ENCODE measurements around the gene UBE4B. TPM values are rescaled to one million over a fixed set of nuclear protein-coding genes. Genes with fewer than 3 reads are reported as not detected.
"Not testable (repeated sequence)": the region's sequence is repeated elsewhere in the genome, so short reads cannot be mapped to it uniquely, and the experiment has no call there.

The UBE4B gene
- total and polyA plus RNA-seq, 4 donors, result 7.5 to 25.5 (median 16.6) TPM

DNA sequence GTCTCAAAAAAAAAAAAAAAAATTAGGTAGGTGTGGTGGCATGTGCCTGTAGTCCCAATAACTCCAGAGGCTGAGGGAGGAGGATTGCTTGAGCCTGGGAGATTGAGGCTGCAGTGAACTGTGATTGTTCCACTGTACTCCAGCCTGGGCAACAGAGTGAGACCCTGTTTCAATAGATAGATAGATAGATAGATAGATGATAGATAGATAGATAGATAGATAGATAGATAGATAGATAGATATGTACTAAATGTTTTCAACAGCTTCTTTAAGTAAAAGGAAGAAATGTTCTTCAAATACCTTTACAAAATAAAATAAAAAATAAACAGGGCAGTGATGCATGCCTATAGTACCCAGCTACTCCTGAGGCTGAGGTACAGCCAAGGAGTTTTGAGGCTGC, 187.4 kb downstream of the UBE4B start:
- DNase-seq (ENCODE audit: low spot score), result no peak
- TF ChIP-seq, protein P1, sequence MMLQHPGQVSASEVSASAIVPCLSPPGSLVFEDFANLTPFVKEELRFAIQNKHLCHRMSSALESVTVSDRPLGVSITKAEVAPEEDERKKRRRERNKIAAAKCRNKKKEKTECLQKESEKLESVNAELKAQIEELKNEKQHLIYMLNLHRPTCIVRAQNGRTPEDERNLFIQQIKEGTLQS (IDR thresholded peaks at IDR 0.05), result no peak
- TF ChIP-seq HNF4A (conservative IDR thresholded peaks at IDR 0.05), result no peak
- TF ChIP-seq FOXA2 (IDR thresholded peaks at IDR 0.05), result no peak
- TF ChIP-seq TAF1 (conservative IDR thresholded peaks at IDR 0.05), result no peak
- TF ChIP-seq RXRA (IDR thresholded peaks at IDR 0.05), result no peak
- no peak for TF ChIP-seq REST (IDR thresholded peaks at IDR 0.05)
- no peak for TF ChIP-seq HNF4G (IDR thresholded peaks at IDR 0.05)
- TF ChIP-seq FOXA1 (IDR thresholded peaks at IDR 0.05), result no peak
- no peak for TF ChIP-seq GABPA (IDR thresholded peaks at IDR 0.05 in 1 of 2, conservative IDR thresholded peaks at IDR 0.05 in 1 of 2)
- no peak for TF ChIP-seq SP1 (IDR thresholded peaks at IDR 0.05)
- no peak for TF ChIP-seq CTCF (IDR thresholded peaks at IDR 0.05; ENCODE audit: low read depth, low read length, missing input control)
- TF ChIP-seq YY1 (IDR thresholded peaks at IDR 0.05), result no peak
- TF ChIP-seq, protein P2, sequence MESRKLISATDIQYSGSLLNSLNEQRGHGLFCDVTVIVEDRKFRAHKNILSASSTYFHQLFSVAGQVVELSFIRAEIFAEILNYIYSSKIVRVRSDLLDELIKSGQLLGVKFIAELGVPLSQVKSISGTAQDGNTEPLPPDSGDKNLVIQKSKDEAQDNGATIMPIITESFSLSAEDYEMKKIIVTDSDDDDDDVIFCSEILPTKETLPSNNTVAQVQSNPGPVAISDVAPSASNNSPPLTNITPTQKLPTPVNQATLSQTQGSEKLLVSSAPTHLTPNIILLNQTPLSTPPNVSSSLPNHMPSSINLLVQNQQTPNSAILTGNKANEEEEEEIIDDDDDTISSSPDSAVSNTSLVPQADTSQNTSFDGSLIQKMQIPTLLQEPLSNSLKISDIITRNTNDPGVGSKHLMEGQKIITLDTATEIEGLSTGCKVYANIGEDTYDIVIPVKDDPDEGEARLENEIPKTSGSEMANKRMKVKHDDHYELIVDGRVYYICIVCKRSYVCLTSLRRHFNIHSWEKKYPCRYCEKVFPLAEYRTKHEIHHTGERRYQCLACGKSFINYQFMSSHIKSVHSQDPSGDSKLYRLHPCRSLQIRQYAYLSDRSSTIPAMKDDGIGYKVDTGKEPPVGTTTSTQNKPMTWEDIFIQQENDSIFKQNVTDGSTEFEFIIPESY (IDR thresholded peaks at IDR 0.05), result no peak
- TF ChIP-seq, protein P3, sequence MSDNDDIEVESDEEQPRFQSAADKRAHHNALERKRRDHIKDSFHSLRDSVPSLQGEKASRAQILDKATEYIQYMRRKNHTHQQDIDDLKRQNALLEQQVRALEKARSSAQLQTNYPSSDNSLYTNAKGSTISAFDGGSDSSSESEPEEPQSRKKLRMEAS (IDR thresholded peaks at IDR 0.05), result no peak
- Histone ChIP-seq H3K27ac (ENCODE audit: low read depth in 1 of 2, low read length in 2 of 2) (no peak overlapping the region), H3K36me3 (ENCODE audit: control insufficient read depth in 4 of 4, insufficient read depth in 3 of 4, low read depth in 1 of 4, low read length in 3 of 4) (no peaks in the 10 kb centered on the region), H3K4me3 (ENCODE audit: low read depth in 1 of 3, low read length in 3 of 3) (no peak overlapping the region), H3K27me3 (ENCODE audit: control insufficient read depth in 4 of 4, insufficient read depth in 4 of 4, low read length in 3 of 4) (no peaks in the 10 kb centered on the region), H3K9ac (ENCODE audit: low read depth in 1 of 2, low read length in 2 of 2) (no peak overlapping the region), H3K9me3 (ENCODE audit: control insufficient read depth in 4 of 4, low read length in 3 of 4) (no peaks in the 10 kb centered on the region), H3K4me1 (ENCODE audit: control insufficient read depth in 4 of 4, insufficient read depth in 4 of 4, low read length in 3 of 4) (peaks cover 0 to 22% (median 11%) of the 10 kb centered on the region in 4 donors)

GRCh38 chr1:10220657-10221056, 187.9 kb downstream of the UBE4B start:
- not testable (repeated sequence) for H3K9ac ChIP-seq (ENCODE audit: low read depth in 1 of 2, low read length in 2 of 2); H3K36me3 ChIP-seq (ENCODE audit: control insufficient read depth in 4 of 4, insufficient read depth in 3 of 4, low read depth in 1 of 4, low read length in 3 of 4); H3K4me3 ChIP-seq (ENCODE audit: low read depth in 1 of 3, low read length in 3 of 3); DNase-seq (ENCODE audit: low spot score); H3K27ac ChIP-seq (ENCODE audit: low read depth in 1 of 2, low read length in 2 of 2); H3K27me3 ChIP-seq (ENCODE audit: control insufficient read depth in 4 of 4, insufficient read depth in 4 of 4, low read length in 3 of 4); H3K9me3 ChIP-seq (ENCODE audit: control insufficient read depth in 4 of 4, low read length in 3 of 4)
- WGBS, result 83% methylated on average over 6 of the region's 6 CpGs
- peaks cover 0 to 18% (median 11%) of the 10 kb centered on the region in 4 donors for H3K4me1 ChIP-seq (ENCODE audit: control insufficient read depth in 4 of 4, insufficient read depth in 4 of 4, low read length in 3 of 4)
